G401.6 (cell line): ENCODE measurements around the gene DCUN1D5.

ENCODE experiments used
- FAIRE-seq: peaks from 2 replicates; lab custom pipeline; 2012; peaks lifted over from hg19 to GRCh38; lab: Jason Lieb, UNC

The DCUN1D5 gene

GRCh38 chr11:103091801-103092524 is at the start of gene DCUN1D5:
DCUN1D5 (minus strand) TSS chr11:103092160; CDS start chr11:103091872, 288 bp downstream.
- FAIRE-seq = peak; percentile 88

- FAIRE-seq = no peak
These were observed 33.5 kb upstream of the DCUN1D5 start for GRCh38 chr11:103125462-103125861.

GRCh38 chr11:103114836-103115235 is 22.9 kb upstream of the DCUN1D5 start:
- no peak for FAIRE-seq

GRCh38 chr11:103112364-103112763 is 20.4 kb upstream of the DCUN1D5 start:
- FAIRE-seq = no peak

GRCh38 chr11:103111400-103111799 is 19.4 kb upstream of the DCUN1D5 start:
- FAIRE-seq = no peak

- peak; percentile 73 for FAIRE-seq
These were observed 18.4 kb upstream of the DCUN1D5 start for GRCh38 chr11:103110391-103110790.

- FAIRE-seq = no peak
These were observed 17.9 kb upstream of the DCUN1D5 start for GRCh38 chr11:103109818-103110388.

GRCh38 chr11:103108933-103109817 is 17.2 kb upstream of the DCUN1D5 start, which contains the start of gene DYNC2H1:
DYNC2H1 (plus strand) TSS chr11:103109426; CDS start chr11:103109575, 149 bp downstream.
- peak; percentile 94 for FAIRE-seq

- no peak for FAIRE-seq
These were observed 5.3 kb upstream of the DCUN1D5 start for GRCh38 chr11:103097279-103097678.

- FAIRE-seq = no peak
These were observed 728 bp downstream of the DCUN1D5 start for GRCh38 chr11:103091064-103091800.

GRCh38 chr11:103086461-103086860 is 5.5 kb downstream of the DCUN1D5 start:
- no peak for FAIRE-seq

- FAIRE-seq = peak; percentile 11
These were observed 6.1 kb downstream of the DCUN1D5 start for GRCh38 chr11:103085758-103086365.

GRCh38 chr11:103079833-103080232 is 12.1 kb downstream of the DCUN1D5 start:
- FAIRE-seq = no peak

GRCh38 chr11:103078710-103079109 is 13.2 kb downstream of the DCUN1D5 start:
- FAIRE-seq = no peak

GRCh38 chr11:103077554-103077953 is 14.4 kb downstream of the DCUN1D5 start:
- no peak for FAIRE-seq

GRCh38 chr11:103076361-103076760 is 15.6 kb downstream of the DCUN1D5 start:
- no peak for FAIRE-seq

GRCh38 chr11:103071008-103071407 is 21.0 kb downstream of the DCUN1D5 start:
- FAIRE-seq = no peak

- no peak for FAIRE-seq
These were observed 21.8 kb downstream of the DCUN1D5 start for GRCh38 chr11:103070142-103070541.

- no peak for FAIRE-seq
These were observed 22.6 kb downstream of the DCUN1D5 start for GRCh38 chr11:103069367-103069766.

- no peak for FAIRE-seq
These were observed 24.8 kb downstream of the DCUN1D5 start for GRCh38 chr11:103067118-103067517.

- no peak for FAIRE-seq
These were observed 30.3 kb downstream of the DCUN1D5 start for GRCh38 chr11:103061656-103062055.
